G401 (cell line): ENCODE data around the gene CCNK. TPM values are rescaled to one million over a fixed set of nuclear protein-coding genes. Genes with fewer than 3 reads are reported as not detected.

Source experiments
- DNase-seq: peaks from one replicate; pipeline ENCODE4 v3.0.0-alpha.2; 2015; ENCODE audit warnings: low spot score
- in situ Hi-C: cut with HindIII; loops from 2 replicates; pipeline ENCODE4 v1.10.0; 2016; ENCODE audit warnings: low sequenced_read_pairs, mixed read lengths
- total RNA-seq: library from RNA; depleted of rRNA; stranded (reverse); fragments of >200 nt; shearing (Covaris generic); gene quantifications from 2 replicates; pipeline ENCODE4 v1.2.3, GENCODE V29; 2014

The CCNK gene
- total RNA-seq, 1 experiment from 2014 or later, result 16.7 TPM

DNA sequence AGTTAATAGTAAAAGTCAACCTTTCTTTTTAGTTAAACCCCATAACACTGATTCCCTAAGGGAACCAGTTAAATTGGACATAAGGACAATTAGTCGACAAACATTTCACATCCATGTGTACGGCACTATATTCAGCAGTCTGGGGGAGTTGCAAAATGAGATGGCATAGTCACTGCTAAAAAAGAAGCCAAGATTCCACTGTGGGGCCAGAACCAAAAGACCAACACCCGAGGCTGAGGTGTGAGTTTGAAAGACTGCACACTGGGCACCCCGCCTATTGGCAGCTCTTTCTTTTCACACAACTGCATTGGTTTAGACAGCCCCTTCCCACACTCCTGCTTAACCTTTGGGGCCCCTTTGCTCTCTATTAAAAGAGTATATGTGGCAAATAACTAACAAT lies 17.2 kb upstream of the CCNK start:
- in situ Hi-C loops, result no loop called here
- no peak for DNase-seq

- in situ Hi-C loops, result no loop called here
- no peak for DNase-seq
Observed at GRCh38 chr14:99465288-99465687, 15.9 kb upstream of the CCNK start.

DNA sequence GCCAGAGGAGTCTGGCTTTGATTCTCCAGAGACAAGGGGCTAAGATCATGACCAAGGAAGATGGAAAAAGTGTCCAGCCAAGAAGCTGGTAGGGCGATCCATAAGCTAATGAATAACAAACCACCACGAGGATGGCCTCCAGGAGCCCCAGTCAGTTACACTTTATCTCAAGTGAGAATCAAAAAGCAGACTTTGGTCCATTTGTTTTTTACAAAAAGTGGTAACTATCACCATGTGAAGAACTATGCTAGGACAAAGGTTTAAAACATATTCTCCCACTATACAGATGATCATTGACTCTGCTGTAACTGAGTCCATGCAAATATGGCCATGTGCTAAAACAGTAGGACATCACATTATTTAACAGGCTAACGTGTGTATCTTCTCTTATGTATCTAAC lies 14.5 kb upstream of the CCNK start:
- in situ Hi-C loops, result no loop called here

GRCh38 chr14:99467336-99468078 lies 13.7 kb upstream of the CCNK start:
- DNase-seq, result peak; percentile 33
- in situ Hi-C loops, result no loop called here

More for the DNA sequence above, 14.5 kb upstream of the CCNK start:
- DNase-seq, result no peak

DNA sequence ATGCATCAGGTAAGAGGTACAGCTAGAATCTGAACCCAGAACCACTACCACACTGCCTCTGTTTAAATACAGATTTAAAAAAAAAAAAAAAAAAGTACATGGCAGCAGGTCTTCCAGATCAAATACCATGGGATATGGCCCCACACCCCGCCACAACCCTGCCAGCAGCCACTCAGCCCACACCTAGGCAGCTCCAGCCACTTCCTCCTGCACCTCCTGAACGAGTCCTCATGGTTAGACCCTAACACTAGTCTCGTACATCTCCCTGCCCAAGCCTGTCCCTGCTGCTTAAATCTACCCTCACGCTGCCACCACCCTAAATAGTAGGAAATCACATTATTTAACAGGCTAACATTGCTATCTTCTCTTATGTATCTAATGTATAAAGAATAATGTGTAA lies 13.1 kb upstream of the CCNK start:
- in situ Hi-C loops, result no loop called here
- no peak for DNase-seq

GRCh38 chr14:99468836-99469592 lies 12.2 kb upstream of the CCNK start:
- DNase-seq, result no peak
- in situ Hi-C loops, result no loop called here

- DNase-seq, result no peak
- in situ Hi-C loops, result no loop called here
Observed at GRCh38 chr14:99471731-99472130, 9.5 kb upstream of the CCNK start.

- in situ Hi-C loops, result no loop called here
- DNase-seq, result no peak
Observed at GRCh38 chr14:99472937-99473336, 8.3 kb upstream of the CCNK start.

GRCh38 chr14:99473458-99473857 lies 7.8 kb upstream of the CCNK start:
- no peak for DNase-seq
- in situ Hi-C loops, result no loop called here

- in situ Hi-C loops, result no loop called here
- DNase-seq, result no peak
Observed at GRCh38 chr14:99475179-99475578, 6.0 kb upstream of the CCNK start.

DNA sequence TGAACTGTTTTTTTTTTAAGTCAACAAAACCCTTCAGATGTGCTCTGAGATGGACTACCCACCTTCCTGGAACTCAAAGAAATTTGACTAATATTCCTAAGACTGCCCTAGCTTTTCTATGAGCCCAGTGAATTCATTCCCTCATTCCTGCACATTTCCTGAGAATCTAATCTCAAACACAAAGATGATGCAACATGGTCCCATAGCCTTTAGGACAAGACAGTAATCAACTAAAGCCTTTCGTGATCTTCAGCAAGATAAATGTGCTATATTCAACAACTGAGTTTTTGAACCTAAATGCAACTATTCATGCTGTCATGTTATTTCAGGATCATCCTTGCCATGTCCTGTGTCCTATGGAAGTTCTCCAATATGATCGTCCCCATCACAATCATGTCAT lies 5.5 kb upstream of the CCNK start:
- no peak for DNase-seq
- in situ Hi-C loops, result no loop called here

- no peak for DNase-seq
- in situ Hi-C loops, result no loop called here
Observed at GRCh38 chr14:99476864-99477263, 4.3 kb upstream of the CCNK start.

GRCh38 chr14:99478128-99478527 lies 3.1 kb upstream of the CCNK start:
- in situ Hi-C loops, result no loop called here
- DNase-seq, result no peak

DNA sequence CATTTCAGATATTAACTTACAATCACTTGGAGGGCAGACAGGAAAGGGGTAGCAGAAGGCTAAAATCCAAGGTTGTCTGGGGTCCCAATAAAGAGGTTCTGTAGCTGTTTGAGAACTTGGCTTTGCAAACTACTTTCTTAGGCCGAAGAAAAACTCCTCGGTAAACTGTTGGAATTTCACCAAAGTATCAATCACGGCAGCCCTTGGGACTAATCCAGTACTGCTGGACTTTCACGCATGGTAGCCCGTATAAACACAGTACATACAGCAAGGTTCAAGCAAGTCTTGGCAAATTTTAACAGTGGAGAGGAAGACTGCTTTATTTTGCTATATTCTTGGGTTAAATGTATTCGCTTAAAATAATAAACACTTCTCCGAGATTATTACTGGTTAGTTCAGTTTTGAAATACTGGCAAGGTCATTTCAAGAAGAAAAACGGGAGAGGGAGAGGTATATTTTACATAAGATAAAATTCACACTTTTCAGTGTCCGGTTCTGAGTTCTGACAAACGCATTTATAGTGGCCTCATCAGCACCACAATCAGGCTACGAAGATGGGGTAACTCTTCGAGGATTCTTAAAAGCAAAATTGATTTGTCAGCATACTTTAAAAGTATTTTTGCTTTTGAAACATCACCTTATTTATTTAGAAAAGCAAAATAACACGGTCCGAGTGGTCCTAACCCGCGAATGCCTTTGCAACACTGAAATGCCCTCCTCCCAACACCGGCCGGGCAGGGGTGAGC lies 1.9 kb upstream of the CCNK start:
- in situ Hi-C loops, result no loop called here
- no peak for DNase-seq

- peak; percentile 31 for DNase-seq
- in situ Hi-C loops, result no loop called here
Observed at GRCh38 chr14:99479906-99480869, 1.0 kb upstream of the CCNK start, which contains the start of gene SETD3. Gene SETD3 (minus strand): TSS chr14:99480859. CDS start chr14:99465805, 15,054 bp downstream.

DNA sequence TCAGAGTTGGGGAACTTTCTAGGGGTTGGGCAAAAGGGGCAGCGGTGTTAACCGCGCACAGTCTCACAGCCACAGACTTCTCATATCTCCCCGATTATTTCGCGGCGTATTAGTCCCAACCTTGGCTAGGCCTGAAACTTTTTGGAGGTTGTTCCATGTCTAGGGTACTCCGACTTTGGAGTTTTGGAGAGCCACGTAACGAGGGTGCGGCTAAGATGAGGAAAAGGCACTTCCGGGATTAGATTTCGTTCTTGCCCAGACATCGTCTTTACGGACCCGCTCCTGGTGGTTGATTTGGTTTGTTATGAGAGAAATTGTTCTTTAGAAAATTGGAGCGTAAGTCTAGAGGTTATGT lies 513 bp downstream of the CCNK start:
- in situ Hi-C loops, result no loop called here
- peak; percentile 15 for DNase-seq

GRCh38 chr14:99484106-99484505 lies 2.9 kb downstream of the CCNK start:
- no peak for DNase-seq
- in situ Hi-C loops, result no loop called here

DNA sequence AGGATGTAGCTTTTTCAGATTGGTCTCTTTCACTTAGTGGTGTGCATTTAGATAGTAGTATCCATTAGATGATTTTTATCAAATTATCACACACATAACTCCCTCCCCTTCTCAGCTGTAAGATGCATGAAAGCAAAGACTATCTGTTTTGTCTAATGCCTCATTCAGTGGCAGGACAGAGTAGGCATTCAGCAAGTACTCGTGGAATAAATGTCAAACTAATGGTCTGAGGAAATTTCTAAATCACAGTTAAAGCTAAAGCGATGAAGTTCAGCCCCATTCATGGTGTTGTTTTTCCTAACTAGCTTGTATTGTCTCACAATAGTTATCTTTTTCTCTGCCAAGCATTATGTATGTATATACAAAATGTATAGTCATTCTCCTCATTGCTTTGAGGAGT lies 16.1 kb downstream of the CCNK start:
- in situ Hi-C loops, result no loop called here
- DNase-seq, result no peak

DNA sequence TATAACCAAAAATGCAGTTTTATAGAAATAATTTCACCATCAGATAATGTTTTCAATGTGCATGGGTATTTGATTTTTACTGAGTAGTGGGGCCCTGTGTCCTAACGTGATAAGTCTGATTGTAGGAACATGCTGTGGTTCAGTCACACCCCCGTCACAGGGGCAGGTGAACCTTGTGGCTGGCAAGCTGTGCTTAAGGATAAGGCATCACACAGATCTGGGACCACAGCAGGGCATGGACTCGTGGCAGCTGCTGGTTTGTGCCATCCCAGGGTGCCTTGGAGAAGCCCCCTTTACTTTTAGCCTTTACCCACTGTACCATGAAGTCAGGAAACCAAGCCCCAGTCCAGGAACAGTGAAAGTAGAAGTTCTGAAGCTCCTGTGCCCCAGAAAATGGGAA lies 16.7 kb downstream of the CCNK start:
- in situ Hi-C loops, result no loop called here
- DNase-seq, result no peak
